HAP-1 (cell line): ENCODE data around the gene TMEM14B.
"Not testable (repeated sequence)": the region's sequence is repeated elsewhere in the genome, so short reads cannot be mapped to it uniquely, and the experiment has no call there.

ENCODE experiments used
- DNase-seq, 2 experiments: peaks; one replicate each; pipeline ENCODE4 v3.0.0-alpha.2; 2016 to 2020; ENCODE audit warnings: low spot score in 2 of 2
- H3K27me3 ChIP-seq: fragments of 250-450 bp; sonication (Bioruptor Pico); 2 replicates; pipeline ENCODE4 v1.5.1; 2020; ENCODE audit warnings: low read depth, mild to moderate bottlenecking, moderate library complexity
- H3K36me3 ChIP-seq: fragments of 250-450 bp; sonication (Bioruptor Pico); replicated peaks from 2 replicates; pipeline ENCODE4 v1.5.1; 2020; ENCODE audit warnings: mild to moderate bottlenecking
- H3K4me1 ChIP-seq: fragments of 250-450 bp; sonication (Bioruptor Pico); 2 replicates; pipeline ENCODE4 v1.5.1; 2020; ENCODE audit warnings: mild to moderate bottlenecking
- H3K4me3 ChIP-seq: fragments of 250-450 bp; sonication (Bioruptor Pico); 2 replicates; pipeline ENCODE4 v1.5.1; 2020; ENCODE audit warnings: mild to moderate bottlenecking, moderate library complexity
- H3K9me3 ChIP-seq: fragments of 250-450 bp; sonication (Bioruptor Pico); 2 replicates; pipeline ENCODE4 v1.5.1; 2020; ENCODE audit warnings: mild to moderate bottlenecking, moderate library complexity
- in situ Hi-C: fragments of 300-500 bp; cut with MboI; formaldehyde crosslinking; loops from 3 replicates; pipeline ENCODE4 v1.14.3; 2020; ENCODE audit warnings: low sequenced_read_pairs, inconsistent platforms, mixed read lengths

The TMEM14B gene

GRCh38 chr6:10730254-10730653 lies 17.4 kb upstream of the TMEM14B start:
- Histone ChIP-seq H3K4me1 (no peaks in the 10 kb centered on the region), H3K27me3 (no peaks in the 10 kb centered on the region), H3K4me3 (no peak overlapping the region), H3K36me3 (peaks cover 47% of the 10 kb centered on the region), H3K9me3 (no peaks in the 10 kb centered on the region)
- in situ Hi-C loops: no loop called here
- DNase-seq: no peak

- Histone ChIP-seq H3K4me1 (no peaks in the 10 kb centered on the region), H3K27me3 (no peaks in the 10 kb centered on the region), H3K36me3 (peaks cover 37% of the 10 kb centered on the region), H3K4me3 (no peak overlapping the region), H3K9me3 (no peaks in the 10 kb centered on the region)
- no peak for DNase-seq
- in situ Hi-C loops: no loop called here
Measured at GRCh38 chr6:10733151-10733715, 14.4 kb upstream of the TMEM14B start.

GRCh38 chr6:10733863-10734262 lies 13.7 kb upstream of the TMEM14B start:
- no peak for DNase-seq
- H3K36me3 ChIP-seq: peaks cover 32% of the 10 kb centered on the region
- in situ Hi-C loops: no loop called here
- no peaks in the 10 kb centered on the region for H3K27me3 ChIP-seq
- no peaks in the 10 kb centered on the region for H3K4me1 ChIP-seq
- no peaks in the 10 kb centered on the region for H3K9me3 ChIP-seq
- no peak overlapping the region for H3K4me3 ChIP-seq

- in situ Hi-C loops: no loop called here
- no peak for DNase-seq
- H3K9me3 ChIP-seq: no peaks in the 10 kb centered on the region
- H3K4me1 ChIP-seq: no peaks in the 10 kb centered on the region
- peaks cover 11% of the 10 kb centered on the region for H3K36me3 ChIP-seq
- H3K4me3 ChIP-seq: no peak overlapping the region
- no peaks in the 10 kb centered on the region for H3K27me3 ChIP-seq
Measured at GRCh38 chr6:10736731-10737130, 10.9 kb upstream of the TMEM14B start.

GRCh38 chr6:10740061-10740460 lies 7.5 kb upstream of the TMEM14B start:
- Histone ChIP-seq H3K36me3 (no peaks in the 10 kb centered on the region), H3K9me3 (no peaks in the 10 kb centered on the region), H3K4me3 (no peak overlapping the region), H3K27me3 (no peaks in the 10 kb centered on the region), H3K4me1 (no peaks in the 10 kb centered on the region)
- DNase-seq: no peak
- in situ Hi-C loops: no loop called here

GRCh38 chr6:10741643-10742042 lies 6.0 kb upstream of the TMEM14B start:
- in situ Hi-C loops: not testable (repeated sequence)

GRCh38 chr6:10742251-10742650 lies 5.4 kb upstream of the TMEM14B start:
- H3K4me1 ChIP-seq: no peaks in the 10 kb centered on the region; the same call in 1 of the 2 replicates
- in situ Hi-C loops: no loop called here
- no peaks in the 10 kb centered on the region for H3K9me3 ChIP-seq
- H3K27me3 ChIP-seq: no peaks in the 10 kb centered on the region
- no peak overlapping the region for H3K4me3 ChIP-seq
- no peak for DNase-seq
- H3K36me3 ChIP-seq: no peaks in the 10 kb centered on the region

More at GRCh38 chr6:10741643-10742042, 6.0 kb upstream of the TMEM14B start:
- not testable (repeated sequence) for H3K4me1 ChIP-seq, H3K9me3 ChIP-seq, DNase-seq, H3K4me3 ChIP-seq, H3K27me3 ChIP-seq, H3K36me3 ChIP-seq

- no peaks in the 10 kb centered on the region for H3K9me3 ChIP-seq
- H3K4me1 ChIP-seq: peaks cover 2% of the 10 kb centered on the region; the same call in 1 of the 2 replicates
- no peak for DNase-seq
- in situ Hi-C loops: no loop called here
- 0 out of 2 replicates have a peak, but pooled peaks cover 4% of the 10 kb centered on the region for H3K36me3 ChIP-seq
- H3K27me3 ChIP-seq: no peaks in the 10 kb centered on the region
- H3K4me3 ChIP-seq: no peak overlapping the region
Measured at GRCh38 chr6:10743515-10743914, 4.1 kb upstream of the TMEM14B start.

- H3K4me1 ChIP-seq: peaks cover 9% of the 10 kb centered on the region; the same call in 1 of the 2 replicates
Measured at GRCh38 chr6:10745116-10745515, 2.5 kb upstream of the TMEM14B start.

GRCh38 chr6:10746915-10747250 lies 722 bp upstream of the TMEM14B start:
- H3K4me1 ChIP-seq: peaks cover 9% of the 10 kb centered on the region; the same call in 1 of the 2 replicates
- in situ Hi-C loops: no loop called here
- no peak for DNase-seq
- peaks cover 23% of the 10 kb centered on the region; the same call in 1 of the 2 replicates for H3K36me3 ChIP-seq
- H3K9me3 ChIP-seq: no peaks in the 10 kb centered on the region
- no peaks in the 10 kb centered on the region for H3K27me3 ChIP-seq
- peak overlapping the region; percentile 87 for H3K4me3 ChIP-seq

More at GRCh38 chr6:10745116-10745515, 2.5 kb upstream of the TMEM14B start:
- DNase-seq: no peak
- in situ Hi-C loops: no loop called here
- Histone ChIP-seq H3K9me3 (no peaks in the 10 kb centered on the region), H3K4me3 (no peak overlapping the region), H3K27me3 (no peaks in the 10 kb centered on the region), H3K36me3 (peaks cover 8% of the 10 kb centered on the region; the same call in 1 of the 2 replicates)

GRCh38 chr6:10749734-10750133 lies 2.1 kb downstream of the TMEM14B start:
- no peak for DNase-seq
- Histone ChIP-seq H3K4me3 (no peak overlapping the region), H3K4me1 (peaks cover 9% of the 10 kb centered on the region; the same call in 1 of the 2 replicates), H3K36me3 (peaks cover 43% of the 10 kb centered on the region), H3K27me3 (no peaks in the 10 kb centered on the region), H3K9me3 (no peaks in the 10 kb centered on the region)
- in situ Hi-C loops: no loop called here

GRCh38 chr6:10750568-10750967 lies 3.0 kb downstream of the TMEM14B start:
- H3K4me3 ChIP-seq, H3K4me1 ChIP-seq, DNase-seq, H3K27me3 ChIP-seq, H3K9me3 ChIP-seq, in situ Hi-C loops: not testable (repeated sequence)
- peaks cover 51% of the 10 kb centered on the region for H3K36me3 ChIP-seq

- in situ Hi-C loops, H3K4me1 ChIP-seq, H3K4me3 ChIP-seq, DNase-seq, H3K27me3 ChIP-seq, H3K9me3 ChIP-seq: not testable (repeated sequence)
- H3K36me3 ChIP-seq: peaks cover 61% of the 10 kb centered on the region
Measured at GRCh38 chr6:10751757-10752156, 4.2 kb downstream of the TMEM14B start.

- peaks cover 63% of the 10 kb centered on the region for H3K36me3 ChIP-seq
- H3K4me1 ChIP-seq: peaks cover 2% of the 10 kb centered on the region; the same call in 1 of the 2 replicates
- no peak for DNase-seq
- no peaks in the 10 kb centered on the region for H3K9me3 ChIP-seq
- in situ Hi-C loops: no loop called here
- H3K27me3 ChIP-seq: no peaks in the 10 kb centered on the region
- no peak overlapping the region for H3K4me3 ChIP-seq
Measured at GRCh38 chr6:10756085-10756484, 8.5 kb downstream of the TMEM14B start.
